Measurements from ENCODE around the gene PRKG1.

PRKG1 gene

DNA sequence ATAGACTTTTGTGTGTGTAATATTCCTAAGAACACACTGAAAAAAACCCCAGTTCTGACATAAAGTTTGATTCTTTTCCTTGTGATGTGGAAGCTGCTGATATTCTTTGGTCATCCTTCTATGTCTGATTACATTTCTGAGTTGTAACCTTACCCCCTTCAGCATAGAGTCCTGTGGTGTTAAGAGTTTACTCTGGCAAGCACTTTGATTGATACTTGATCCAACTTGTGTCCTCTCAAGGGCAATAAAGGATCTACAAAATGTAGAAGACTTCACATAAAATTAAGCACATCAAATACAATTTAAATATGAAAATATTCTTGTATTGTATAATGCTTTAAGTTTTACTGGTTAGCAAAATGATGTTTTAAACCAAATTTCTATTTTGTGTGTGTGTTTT lies 1018.1 kb downstream of the PRKG1 start:
- no peak for TF ChIP-seq EP300 (IDR thresholded peaks at IDR 0.05; ENCODE audit: borderline replicate concordance)
- TF ChIP-seq RAD21 (IDR thresholded peaks at IDR 0.05; ENCODE audit: low read depth) = no peak
- TF ChIP-seq ZBTB7A (IDR thresholded peaks at IDR 0.05; ENCODE audit: low read depth) = no peak
- no peak for TF ChIP-seq CEBPB (IDR thresholded peaks at IDR 0.05)
- TF ChIP-seq, protein P1, sequence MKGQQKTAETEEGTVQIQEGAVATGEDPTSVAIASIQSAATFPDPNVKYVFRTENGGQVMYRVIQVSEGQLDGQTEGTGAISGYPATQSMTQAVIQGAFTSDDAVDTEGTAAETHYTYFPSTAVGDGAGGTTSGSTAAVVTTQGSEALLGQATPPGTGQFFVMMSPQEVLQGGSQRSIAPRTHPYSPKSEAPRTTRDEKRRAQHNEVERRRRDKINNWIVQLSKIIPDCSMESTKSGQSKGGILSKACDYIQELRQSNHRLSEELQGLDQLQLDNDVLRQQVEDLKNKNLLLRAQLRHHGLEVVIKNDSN (IDR thresholded peaks at IDR 0.05) = no peak
- TF ChIP-seq NFIC (IDR thresholded peaks at IDR 0.05) = no peak
- no peak for TF ChIP-seq FOXM1 (IDR thresholded peaks at IDR 0.05; ENCODE audit: borderline replicate concordance, low read depth)
- TF ChIP-seq TEAD4 (IDR thresholded peaks at IDR 0.05) = no peak
- no peak for TF ChIP-seq EGR1 (IDR thresholded peaks at IDR 0.05)
- TF ChIP-seq CREB1 (IDR thresholded peaks at IDR 0.05; ENCODE audit: low read depth) = no peak

DNA sequence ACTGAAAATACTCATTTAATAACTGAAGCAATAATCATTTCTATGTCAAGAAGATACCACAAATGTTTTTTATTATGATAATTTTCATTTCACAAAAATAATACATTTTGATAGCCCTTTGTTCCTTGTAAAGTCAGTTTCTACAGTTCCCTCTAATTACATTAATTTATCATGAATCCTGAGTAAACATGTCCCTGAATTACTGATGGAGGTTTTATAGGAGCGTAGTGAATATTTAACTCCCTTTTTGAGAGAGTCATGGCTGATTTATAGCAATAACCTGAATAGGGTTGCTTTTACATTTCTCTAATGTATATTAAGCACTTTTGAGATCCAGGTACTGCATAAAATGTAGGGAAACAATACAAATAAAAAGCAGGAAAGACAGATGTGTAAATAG lies 1023.8 kb downstream of the PRKG1 start:
- TF ChIP-seq FOXM1 (IDR thresholded peaks at IDR 0.05; ENCODE audit: borderline replicate concordance, low read depth) = no peak
- TF ChIP-seq RAD21 (IDR thresholded peaks at IDR 0.05; ENCODE audit: low read depth) = no peak
- TF ChIP-seq ZBTB7A (IDR thresholded peaks at IDR 0.05; ENCODE audit: low read depth) = no peak
- TF ChIP-seq TEAD4 (IDR thresholded peaks at IDR 0.05) = no peak
- TF ChIP-seq YY1 (IDR thresholded peaks at IDR 0.05; ENCODE audit: low read depth) = no peak
- no peak for TF ChIP-seq TCF12 (IDR thresholded peaks at IDR 0.05; ENCODE audit: low read depth)

DNA sequence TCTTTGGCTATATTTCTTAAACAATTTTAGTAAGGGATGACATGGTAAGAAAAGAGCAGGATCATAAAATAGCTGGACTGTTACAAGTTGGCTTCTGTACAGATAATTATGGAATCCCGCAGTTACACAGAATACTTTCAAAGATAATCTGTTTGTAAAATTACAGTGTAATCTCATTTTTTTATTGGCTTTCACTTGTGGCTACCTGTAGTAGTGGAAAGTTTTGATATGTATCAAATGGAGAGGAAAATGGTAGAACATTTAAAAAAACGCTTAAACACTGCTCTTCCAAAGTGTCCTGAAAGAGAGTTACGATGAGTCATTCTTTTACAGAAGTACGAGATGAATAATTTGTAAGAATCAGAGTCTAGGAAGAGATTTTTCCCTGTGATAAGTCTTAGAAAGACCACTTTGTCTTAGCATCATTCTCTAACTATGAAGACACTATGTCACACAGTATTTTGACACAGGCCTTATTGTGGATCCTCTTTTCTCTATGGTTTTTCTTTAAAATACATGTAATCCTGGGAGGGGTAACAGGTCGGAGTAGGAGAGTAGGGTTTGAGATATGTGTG lies 1024.8 kb downstream of the PRKG1 start:
- TF ChIP-seq TAF1 (IDR thresholded peaks at IDR 0.05; ENCODE audit: low read depth) = no peak
- TF ChIP-seq RAD21 (IDR thresholded peaks at IDR 0.05; ENCODE audit: low read depth) = no peak
- no peak for TF ChIP-seq EP300 (IDR thresholded peaks at IDR 0.05; ENCODE audit: borderline replicate concordance)
- TF ChIP-seq, protein P2, sequence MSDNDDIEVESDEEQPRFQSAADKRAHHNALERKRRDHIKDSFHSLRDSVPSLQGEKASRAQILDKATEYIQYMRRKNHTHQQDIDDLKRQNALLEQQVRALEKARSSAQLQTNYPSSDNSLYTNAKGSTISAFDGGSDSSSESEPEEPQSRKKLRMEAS (IDR thresholded peaks at IDR 0.05) = no peak

DNA sequence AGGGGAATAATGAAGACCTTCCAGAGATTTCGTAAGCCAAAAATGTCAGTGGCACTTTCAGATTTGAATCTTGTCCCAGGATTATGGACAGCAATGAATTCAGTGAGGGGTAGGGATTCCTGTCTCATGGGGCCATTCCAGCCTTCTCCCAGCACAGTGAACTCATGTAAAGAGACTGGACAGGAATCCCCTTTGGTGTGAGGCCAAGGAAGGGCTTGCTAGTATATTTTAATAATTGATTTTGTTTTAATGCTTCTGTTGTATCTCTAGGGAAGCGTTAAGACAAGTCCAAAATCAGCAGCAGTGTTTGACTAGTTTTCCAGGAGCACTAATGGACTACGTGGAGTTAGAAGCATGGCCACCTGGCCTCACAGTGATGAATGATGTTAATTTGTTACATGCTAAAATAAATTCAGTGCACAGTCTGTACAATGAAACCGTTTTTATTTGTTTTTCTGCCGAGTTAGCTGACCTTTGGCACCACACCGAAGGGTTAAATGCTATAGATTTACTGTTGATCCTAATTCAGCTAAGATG lies 1025.8 kb downstream of the PRKG1 start:
- TF ChIP-seq, protein P1 (IDR thresholded peaks at IDR 0.05) = no peak
- TF ChIP-seq YY1 (IDR thresholded peaks at IDR 0.05; ENCODE audit: low read depth) = no peak
- TF ChIP-seq FOXM1 (IDR thresholded peaks at IDR 0.05; ENCODE audit: borderline replicate concordance, low read depth) = no peak
- TF ChIP-seq RAD21 (IDR thresholded peaks at IDR 0.05; ENCODE audit: low read depth) = no peak
- TF ChIP-seq CREB1 (IDR thresholded peaks at IDR 0.05; ENCODE audit: low read depth) = no peak
- no peak for TF ChIP-seq CEBPB (IDR thresholded peaks at IDR 0.05)
- TF ChIP-seq EGR1 (IDR thresholded peaks at IDR 0.05) = no peak
- TF ChIP-seq TEAD4 (IDR thresholded peaks at IDR 0.05) = no peak
- TF ChIP-seq, protein P3, sequence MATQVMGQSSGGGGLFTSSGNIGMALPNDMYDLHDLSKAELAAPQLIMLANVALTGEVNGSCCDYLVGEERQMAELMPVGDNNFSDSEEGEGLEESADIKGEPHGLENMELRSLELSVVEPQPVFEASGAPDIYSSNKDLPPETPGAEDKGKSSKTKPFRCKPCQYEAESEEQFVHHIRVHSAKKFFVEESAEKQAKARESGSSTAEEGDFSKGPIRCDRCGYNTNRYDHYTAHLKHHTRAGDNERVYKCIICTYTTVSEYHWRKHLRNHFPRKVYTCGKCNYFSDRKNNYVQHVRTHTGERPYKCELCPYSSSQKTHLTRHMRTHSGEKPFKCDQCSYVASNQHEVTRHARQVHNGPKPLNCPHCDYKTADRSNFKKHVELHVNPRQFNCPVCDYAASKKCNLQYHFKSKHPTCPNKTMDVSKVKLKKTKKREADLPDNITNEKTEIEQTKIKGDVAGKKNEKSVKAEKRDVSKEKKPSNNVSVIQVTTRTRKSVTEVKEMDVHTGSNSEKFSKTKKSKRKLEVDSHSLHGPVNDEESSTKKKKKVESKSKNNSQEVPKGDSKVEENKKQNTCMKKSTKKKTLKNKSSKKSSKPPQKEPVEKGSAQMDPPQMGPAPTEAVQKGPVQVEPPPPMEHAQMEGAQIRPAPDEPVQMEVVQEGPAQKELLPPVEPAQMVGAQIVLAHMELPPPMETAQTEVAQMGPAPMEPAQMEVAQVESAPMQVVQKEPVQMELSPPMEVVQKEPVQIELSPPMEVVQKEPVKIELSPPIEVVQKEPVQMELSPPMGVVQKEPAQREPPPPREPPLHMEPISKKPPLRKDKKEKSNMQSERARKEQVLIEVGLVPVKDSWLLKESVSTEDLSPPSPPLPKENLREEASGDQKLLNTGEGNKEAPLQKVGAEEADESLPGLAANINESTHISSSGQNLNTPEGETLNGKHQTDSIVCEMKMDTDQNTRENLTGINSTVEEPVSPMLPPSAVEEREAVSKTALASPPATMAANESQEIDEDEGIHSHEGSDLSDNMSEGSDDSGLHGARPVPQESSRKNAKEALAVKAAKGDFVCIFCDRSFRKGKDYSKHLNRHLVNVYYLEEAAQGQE (IDR thresholded peaks at IDR 0.05; ENCODE audit: low read depth) = no peak
- TF ChIP-seq EP300 (IDR thresholded peaks at IDR 0.05; ENCODE audit: borderline replicate concordance) = no peak
- no peak for TF ChIP-seq TCF12 (IDR thresholded peaks at IDR 0.05; ENCODE audit: low read depth)
- TF ChIP-seq ZBTB7A (IDR thresholded peaks at IDR 0.05; ENCODE audit: low read depth) = no peak
- no peak for TF ChIP-seq NFIC (IDR thresholded peaks at IDR 0.05)
- TF ChIP-seq, protein P2 (IDR thresholded peaks at IDR 0.05) = no peak
- no peak for TF ChIP-seq TAF1 (IDR thresholded peaks at IDR 0.05; ENCODE audit: low read depth)

DNA sequence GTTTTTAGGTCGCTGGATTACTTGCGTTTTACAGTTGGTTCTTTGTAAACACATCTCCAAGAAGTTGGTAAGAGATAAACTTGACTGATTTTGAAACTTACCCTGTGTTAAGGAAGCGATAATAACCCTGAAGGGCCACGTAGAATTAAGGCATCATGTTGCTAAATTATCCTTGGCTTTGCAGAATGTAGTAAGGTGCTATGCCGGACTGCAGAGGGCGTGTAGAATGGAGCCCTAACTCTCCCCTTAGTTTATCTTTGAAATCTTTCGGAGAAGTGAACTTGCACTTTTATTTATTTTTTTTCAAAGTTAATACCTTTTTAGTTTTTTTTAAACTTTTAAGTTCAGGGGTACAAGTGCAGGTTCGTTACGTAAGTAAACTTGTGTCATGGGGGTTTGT lies 1031.0 kb downstream of the PRKG1 start:
- TF ChIP-seq RAD21 (IDR thresholded peaks at IDR 0.05; ENCODE audit: low read depth) = no peak
- TF ChIP-seq CEBPB (IDR thresholded peaks at IDR 0.05) = no peak
- no peak for TF ChIP-seq ZBTB7A (IDR thresholded peaks at IDR 0.05; ENCODE audit: low read depth)
- no peak for TF ChIP-seq TCF12 (IDR thresholded peaks at IDR 0.05; ENCODE audit: low read depth)
- TF ChIP-seq FOXM1 (IDR thresholded peaks at IDR 0.05; ENCODE audit: borderline replicate concordance, low read depth) = no peak
- TF ChIP-seq, protein P2 (IDR thresholded peaks at IDR 0.05) = no peak
- TF ChIP-seq EP300 (IDR thresholded peaks at IDR 0.05; ENCODE audit: borderline replicate concordance) = no peak

DNA sequence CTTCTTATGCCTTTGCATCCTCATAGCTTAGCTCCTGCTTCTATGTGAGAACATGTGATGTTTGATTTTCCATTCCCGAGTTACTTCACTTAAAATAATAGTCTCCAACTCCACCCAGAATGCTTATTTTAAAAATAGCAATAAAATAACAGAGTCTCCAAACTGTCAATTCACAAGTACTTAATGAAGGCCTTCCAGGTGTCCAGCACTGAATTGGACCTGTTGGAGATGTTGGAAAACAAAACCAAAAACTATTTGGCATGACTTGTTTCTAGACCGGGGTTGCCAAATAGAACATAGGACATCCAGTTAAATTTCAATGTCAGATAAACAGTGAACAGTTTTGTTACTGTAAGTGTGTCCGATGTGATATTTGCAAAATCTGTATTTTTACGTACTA lies 1031.7 kb downstream of the PRKG1 start:
- TF ChIP-seq, protein P3 (IDR thresholded peaks at IDR 0.05; ENCODE audit: low read depth) = no peak
- TF ChIP-seq TCF12 (IDR thresholded peaks at IDR 0.05; ENCODE audit: low read depth) = no peak
- no peak for TF ChIP-seq EGR1 (IDR thresholded peaks at IDR 0.05)
- TF ChIP-seq ZBTB7A (IDR thresholded peaks at IDR 0.05; ENCODE audit: low read depth) = no peak
- TF ChIP-seq CREB1 (IDR thresholded peaks at IDR 0.05; ENCODE audit: low read depth) = no peak
- TF ChIP-seq TAF1 (IDR thresholded peaks at IDR 0.05; ENCODE audit: low read depth) = no peak
- TF ChIP-seq NFIC (IDR thresholded peaks at IDR 0.05) = no peak
- TF ChIP-seq TEAD4 (IDR thresholded peaks at IDR 0.05) = no peak
- no peak for TF ChIP-seq FOXM1 (IDR thresholded peaks at IDR 0.05; ENCODE audit: borderline replicate concordance, low read depth)
- no peak for TF ChIP-seq CEBPB (IDR thresholded peaks at IDR 0.05)
- TF ChIP-seq RAD21 (IDR thresholded peaks at IDR 0.05; ENCODE audit: low read depth) = no peak
- no peak for TF ChIP-seq YY1 (IDR thresholded peaks at IDR 0.05; ENCODE audit: low read depth)
- TF ChIP-seq, protein P1 (IDR thresholded peaks at IDR 0.05) = no peak
- TF ChIP-seq EP300 (IDR thresholded peaks at IDR 0.05; ENCODE audit: borderline replicate concordance) = no peak

All from Ishikawa (cell line).